ENCODE measurements around the gene CFAP99.

Gene CFAP99

DNA sequence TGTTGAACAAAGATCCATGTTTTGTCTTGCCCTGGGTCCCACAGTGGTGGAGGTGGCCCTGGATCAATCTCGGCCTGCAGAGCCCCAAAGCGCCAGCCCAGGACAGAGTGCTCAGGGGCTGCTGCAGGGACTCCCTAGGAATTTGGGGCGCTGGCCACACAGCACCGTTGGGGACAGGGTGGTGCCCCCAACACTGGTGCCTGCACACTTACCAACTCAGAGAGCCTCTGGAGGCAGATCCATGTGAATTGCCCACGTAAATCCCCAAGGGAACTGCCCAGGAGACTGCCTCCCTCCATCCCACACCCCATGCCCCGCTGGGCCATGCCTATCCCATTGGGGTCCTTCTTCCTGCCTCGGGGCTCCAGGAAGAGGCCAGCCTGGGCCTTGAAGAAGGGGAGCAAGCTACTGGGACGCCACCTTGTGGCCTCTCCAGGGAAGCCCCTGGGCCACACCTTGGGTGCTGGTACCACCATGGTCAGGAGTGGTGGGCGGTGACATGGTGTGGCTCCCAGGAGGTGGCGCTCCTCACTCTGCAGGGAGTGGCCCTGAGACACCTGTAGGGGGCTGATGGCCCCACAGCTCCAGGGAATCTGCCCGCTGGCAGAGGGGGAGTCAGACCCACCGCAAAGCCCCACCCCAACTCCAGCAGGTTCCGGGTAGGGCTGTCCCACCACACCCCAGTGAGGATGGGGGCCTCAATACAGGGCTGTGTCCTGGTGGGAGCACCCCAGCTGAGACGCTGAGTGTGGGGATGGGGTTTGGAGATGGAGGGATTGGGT is 22.8 kb downstream of the CFAP99 start:
- Histone ChIP-seq H3K4me1 (ENCODE audit: control insufficient read depth, insufficient read depth, low read length) (no peaks in the 10 kb centered on the region), H3K27ac (ENCODE audit: low read depth, low read length) (no peak overlapping the region), H3K36me3 (ENCODE audit: control insufficient read depth, insufficient read depth, low read length) (no peaks in the 10 kb centered on the region), H3K27me3 (ENCODE audit: control insufficient read depth, insufficient read depth, low read length) (no peaks in the 10 kb centered on the region), H3K4me3 (ENCODE audit: low read length) (no peak overlapping the region), H3K9ac (ENCODE audit: low read length) (no peak overlapping the region)

DNA sequence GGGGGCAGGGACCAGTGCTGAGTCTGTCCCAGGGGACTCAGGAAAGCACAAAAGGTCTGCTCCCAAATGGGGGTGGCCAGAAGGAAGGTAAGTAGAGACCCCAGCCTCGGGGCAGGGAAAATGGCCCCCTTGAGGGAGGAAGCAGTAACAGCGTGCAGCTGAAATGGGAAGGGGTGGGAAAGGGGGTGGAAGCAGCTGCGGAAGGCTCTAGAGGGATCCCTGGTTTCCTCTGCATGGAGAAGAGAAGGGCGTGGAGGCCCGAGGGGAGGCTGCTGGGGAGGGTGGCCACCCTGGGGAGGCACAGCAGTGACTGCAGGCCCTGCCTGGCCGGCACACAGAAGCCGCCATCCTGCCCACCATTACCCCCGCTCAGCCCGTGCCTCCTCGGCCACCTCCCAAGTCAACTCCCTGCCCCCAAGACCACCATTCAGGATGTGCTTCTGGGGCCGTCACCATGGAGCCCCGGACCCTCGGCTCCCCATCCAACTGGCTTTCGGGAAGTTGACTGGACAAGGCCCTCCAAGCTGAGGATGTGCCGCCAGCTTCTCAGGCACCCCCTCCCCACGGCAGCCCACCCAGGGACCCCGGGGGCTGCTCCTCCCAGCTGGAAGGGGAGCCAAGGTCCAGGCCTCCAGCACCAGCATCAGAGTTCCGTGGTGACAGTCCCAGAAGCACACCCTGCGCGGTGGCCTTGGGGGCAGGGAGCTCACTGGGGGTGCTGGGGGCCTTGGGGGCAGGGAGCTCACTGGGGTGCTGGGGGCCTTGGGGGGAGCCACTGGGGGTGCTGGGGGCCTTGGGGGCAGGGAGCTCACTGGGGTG is 23.6 kb downstream of the CFAP99 start:
- H3K4me1 ChIP-seq (ENCODE audit: control insufficient read depth, insufficient read depth, low read length): no peaks in the 10 kb centered on the region
- no peak overlapping the region for H3K9ac ChIP-seq (ENCODE audit: low read length)
- H3K36me3 ChIP-seq (ENCODE audit: control insufficient read depth, insufficient read depth, low read length): no peaks in the 10 kb centered on the region
- no peak overlapping the region for H3K4me3 ChIP-seq (ENCODE audit: low read length)
- no peaks in the 10 kb centered on the region for H3K27me3 ChIP-seq (ENCODE audit: control insufficient read depth, insufficient read depth, low read length)
- H3K27ac ChIP-seq (ENCODE audit: low read depth, low read length): no peak overlapping the region

DNA sequence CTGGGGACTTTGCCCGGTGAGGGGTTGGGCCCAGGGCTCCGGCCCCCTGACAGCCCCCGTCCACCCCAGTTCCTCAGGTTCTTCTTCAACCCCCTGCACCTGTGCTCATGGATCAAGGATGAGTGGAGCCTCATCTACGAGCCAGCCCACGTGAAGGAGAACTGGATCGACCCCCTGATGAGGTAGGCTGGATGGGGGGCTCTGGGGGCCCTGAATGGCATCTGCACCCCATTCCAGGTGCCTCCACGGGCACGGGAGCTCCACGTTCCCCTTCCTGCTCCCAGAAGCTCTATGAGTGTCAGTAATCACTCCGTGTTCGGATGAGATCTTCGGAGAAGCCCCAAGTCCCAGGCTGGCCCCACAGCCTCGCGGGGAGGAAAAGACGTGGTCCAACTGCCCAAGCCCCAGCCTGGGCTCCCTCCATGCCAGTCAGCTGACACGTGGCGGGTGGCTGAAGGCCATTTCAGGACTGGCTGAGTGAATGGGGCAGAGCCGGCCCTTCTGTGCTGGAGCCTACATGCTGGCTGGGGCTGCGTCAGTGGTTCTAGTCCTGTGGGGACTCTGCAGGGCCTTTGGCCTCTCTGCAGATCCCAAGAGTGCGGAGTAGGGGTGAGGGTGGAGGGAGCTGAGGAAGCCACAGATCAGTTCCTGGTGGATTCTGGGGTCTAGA is 24.4 kb downstream of the CFAP99 start:
- Histone ChIP-seq H3K27ac (ENCODE audit: low read depth, low read length) (no peak overlapping the region), H3K4me1 (ENCODE audit: control insufficient read depth, insufficient read depth, low read length) (no peaks in the 10 kb centered on the region), H3K9ac (ENCODE audit: low read length) (no peak overlapping the region), H3K36me3 (ENCODE audit: control insufficient read depth, insufficient read depth, low read length) (no peaks in the 10 kb centered on the region), H3K4me3 (ENCODE audit: low read length) (no peak overlapping the region), H3K27me3 (ENCODE audit: control insufficient read depth, insufficient read depth, low read length) (no peaks in the 10 kb centered on the region)

DNA sequence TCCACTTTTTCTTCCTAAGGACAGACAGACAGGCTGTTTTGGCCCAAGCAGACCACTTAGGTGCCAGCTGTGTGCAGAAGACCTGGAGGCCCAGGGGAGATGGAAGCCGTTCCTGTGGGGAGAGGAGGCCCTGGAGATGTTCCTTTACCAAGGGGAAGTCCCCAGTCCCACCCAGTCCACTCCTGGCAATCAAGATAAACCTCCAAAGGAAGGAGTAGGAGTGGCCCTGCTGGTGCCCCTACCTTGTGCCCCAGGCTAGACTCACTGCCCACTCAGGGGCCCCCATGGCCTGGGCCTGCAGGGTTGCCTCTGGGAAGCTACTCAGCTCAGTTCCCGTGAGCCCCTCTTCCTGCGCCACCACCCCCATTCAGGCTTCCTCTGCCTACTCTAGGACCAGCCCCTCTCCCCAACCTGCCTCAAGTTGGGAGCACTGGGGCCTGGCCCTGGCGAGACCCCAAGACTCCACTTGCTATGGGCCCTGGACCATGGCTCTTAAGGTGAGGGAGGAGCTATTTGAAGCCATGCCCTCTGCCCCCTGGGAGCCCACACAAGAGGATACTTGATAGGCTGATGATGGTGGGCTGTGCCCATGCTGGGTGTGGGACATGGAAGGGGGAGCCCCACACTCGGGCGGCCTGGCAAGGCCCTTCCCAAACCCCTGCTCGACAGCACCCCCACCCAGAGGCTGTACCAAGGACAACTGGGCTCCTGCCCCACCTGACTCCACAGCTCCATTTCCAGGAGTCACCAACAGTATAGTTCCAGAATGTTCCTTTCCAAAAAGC is 25.4 kb downstream of the CFAP99 start:
- H3K36me3 ChIP-seq (ENCODE audit: control insufficient read depth, insufficient read depth, low read length): no peaks in the 10 kb centered on the region
- no peak overlapping the region for H3K4me3 ChIP-seq (ENCODE audit: low read length)
- H3K9ac ChIP-seq (ENCODE audit: low read length): no peak overlapping the region
- no peaks in the 10 kb centered on the region for H3K4me1 ChIP-seq (ENCODE audit: control insufficient read depth, insufficient read depth, low read length)
- H3K27me3 ChIP-seq (ENCODE audit: control insufficient read depth, insufficient read depth, low read length): no peaks in the 10 kb centered on the region
- no peak overlapping the region for H3K27ac ChIP-seq (ENCODE audit: low read depth, low read length)

DNA sequence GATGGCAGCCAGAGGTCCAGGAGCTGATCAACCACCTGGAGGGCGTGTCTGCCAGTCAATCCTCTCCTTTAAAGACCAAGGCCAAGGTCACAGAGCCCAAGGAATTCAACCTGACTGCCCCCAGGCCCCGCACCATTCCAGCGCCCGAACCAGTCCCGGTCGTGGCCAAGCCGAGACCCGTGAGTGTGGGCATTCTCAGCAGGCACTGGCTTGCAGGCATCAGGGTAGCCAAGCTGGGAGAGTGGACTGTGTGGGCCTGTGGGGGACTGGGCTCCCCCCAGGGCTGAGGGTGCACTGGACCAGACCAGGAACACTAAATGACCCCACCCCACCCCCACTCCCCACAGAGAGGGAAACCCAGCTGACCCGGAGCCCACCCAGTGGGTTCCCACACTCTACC is 26.4 kb downstream of the CFAP99 start:
- Histone ChIP-seq H3K4me3 (ENCODE audit: low read length) (no peak overlapping the region), H3K27me3 (ENCODE audit: control insufficient read depth, insufficient read depth, low read length) (no peaks in the 10 kb centered on the region), H3K36me3 (ENCODE audit: control insufficient read depth, insufficient read depth, low read length) (no peaks in the 10 kb centered on the region), H3K9ac (ENCODE audit: low read length) (no peak overlapping the region), H3K27ac (ENCODE audit: low read depth, low read length) (no peak overlapping the region), H3K4me1 (ENCODE audit: control insufficient read depth, insufficient read depth, low read length) (no peaks in the 10 kb centered on the region)

GRCh38 chr4:2445571-2445970 is 26.8 kb downstream of the CFAP99 start:
- Histone ChIP-seq H3K4me3 (ENCODE audit: low read length) (no peak overlapping the region), H3K27me3 (ENCODE audit: control insufficient read depth, insufficient read depth, low read length) (no peaks in the 10 kb centered on the region), H3K27ac (ENCODE audit: low read depth, low read length) (no peak overlapping the region), H3K9ac (ENCODE audit: low read length) (no peak overlapping the region), H3K36me3 (ENCODE audit: control insufficient read depth, insufficient read depth, low read length) (no peaks in the 10 kb centered on the region), H3K4me1 (ENCODE audit: control insufficient read depth, insufficient read depth, low read length) (no peaks in the 10 kb centered on the region)

- Histone ChIP-seq H3K4me1 (ENCODE audit: control insufficient read depth, insufficient read depth, low read length) (no peaks in the 10 kb centered on the region), H3K27me3 (ENCODE audit: control insufficient read depth, insufficient read depth, low read length) (no peaks in the 10 kb centered on the region), H3K27ac (ENCODE audit: low read depth, low read length) (no peak overlapping the region), H3K4me3 (ENCODE audit: low read length) (no peak overlapping the region), H3K9ac (ENCODE audit: low read length) (no peak overlapping the region), H3K36me3 (ENCODE audit: control insufficient read depth, insufficient read depth, low read length) (no peaks in the 10 kb centered on the region)
Measured at GRCh38 chr4:2446656-2447564, 28.2 kb downstream of the CFAP99 start.

DNA sequence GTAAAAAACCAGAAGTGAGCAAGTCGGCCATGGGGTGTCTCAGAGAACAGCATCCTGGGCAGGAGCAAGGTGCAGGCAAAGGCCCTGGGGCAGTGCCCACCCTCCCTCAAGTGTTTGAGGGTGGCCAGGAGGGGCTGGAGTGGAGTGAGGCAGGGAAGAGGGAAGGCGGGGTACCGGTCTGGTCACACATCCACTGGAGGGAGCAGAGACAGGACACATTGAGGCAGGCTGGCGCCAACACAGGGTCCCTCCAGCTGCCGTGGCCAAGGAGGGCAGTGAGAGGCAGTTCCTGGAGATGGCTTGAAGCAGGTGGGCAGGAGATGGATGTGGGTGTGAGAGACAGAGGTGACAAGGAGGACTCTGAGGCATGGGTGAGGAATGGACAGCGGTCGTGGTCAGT is 29.8 kb downstream of the CFAP99 start:
- H3K9ac ChIP-seq (ENCODE audit: low read length): no peak overlapping the region

GRCh38 chr4:2449051-2449450 is 30.3 kb downstream of the CFAP99 start:
- no peaks in the 10 kb centered on the region for H3K36me3 ChIP-seq (ENCODE audit: control insufficient read depth, insufficient read depth, low read length)
- H3K27ac ChIP-seq (ENCODE audit: low read depth, low read length): no peak overlapping the region
- no peaks in the 10 kb centered on the region for H3K27me3 ChIP-seq (ENCODE audit: control insufficient read depth, insufficient read depth, low read length)
- H3K4me1 ChIP-seq (ENCODE audit: control insufficient read depth, insufficient read depth, low read length): no peaks in the 10 kb centered on the region
- no peak overlapping the region for H3K9ac ChIP-seq (ENCODE audit: low read length)
- H3K4me3 ChIP-seq (ENCODE audit: low read length): no peak overlapping the region

More for the DNA sequence above, 29.8 kb downstream of the CFAP99 start:
- Histone ChIP-seq H3K27ac (ENCODE audit: low read depth, low read length) (no peak overlapping the region), H3K4me3 (ENCODE audit: low read length) (no peak overlapping the region), H3K27me3 (ENCODE audit: control insufficient read depth, insufficient read depth, low read length) (no peaks in the 10 kb centered on the region), H3K4me1 (ENCODE audit: control insufficient read depth, insufficient read depth, low read length) (no peaks in the 10 kb centered on the region), H3K36me3 (ENCODE audit: control insufficient read depth, insufficient read depth, low read length) (no peaks in the 10 kb centered on the region)

DNA sequence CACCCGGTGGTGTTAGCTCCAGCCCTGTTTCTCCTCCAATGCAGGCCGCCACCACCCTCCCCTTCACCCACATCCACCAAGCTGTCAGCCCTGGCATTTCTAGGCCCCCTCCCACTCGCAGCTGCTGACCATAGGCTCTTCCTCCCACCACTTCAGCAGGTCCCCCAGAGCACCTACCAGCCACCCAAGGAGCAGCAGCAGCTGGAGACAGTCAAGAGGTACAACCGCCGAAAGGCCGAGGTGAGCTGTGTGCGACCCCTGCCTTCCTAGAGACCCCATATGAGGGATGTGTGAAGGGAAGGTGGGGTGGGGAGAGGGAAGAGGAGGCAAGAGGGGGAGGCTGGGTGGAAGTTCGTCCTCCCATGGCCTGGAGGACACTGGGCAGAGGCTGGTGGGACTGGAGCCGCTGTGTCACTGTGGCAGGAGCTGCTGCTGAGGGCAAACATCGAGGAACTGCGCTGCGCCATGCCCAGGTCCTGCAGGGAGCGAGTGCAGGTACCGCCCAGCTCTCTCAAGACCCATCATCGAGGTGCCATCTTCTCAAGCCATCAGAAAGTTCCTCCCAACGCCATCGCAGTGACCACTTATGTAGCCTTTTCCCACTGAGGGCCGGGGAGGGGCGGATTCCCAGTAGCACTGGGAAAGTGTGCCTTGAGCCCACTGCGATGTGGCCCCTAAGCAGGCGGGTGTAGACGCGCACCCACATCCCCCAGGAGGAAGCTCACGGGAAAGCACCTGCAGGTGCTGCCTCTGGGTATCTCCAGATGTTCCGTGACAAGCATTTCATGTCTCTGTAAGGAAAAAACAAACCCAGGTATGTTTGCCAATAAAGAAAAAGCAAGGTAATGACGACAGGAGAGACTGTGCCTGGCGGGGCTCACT is 31.0 kb downstream of the CFAP99 start:
- Histone ChIP-seq H3K4me1 (ENCODE audit: control insufficient read depth, insufficient read depth, low read length) (no peaks in the 10 kb centered on the region), H3K9ac (ENCODE audit: low read length) (no peak overlapping the region), H3K36me3 (ENCODE audit: control insufficient read depth, insufficient read depth, low read length) (no peaks in the 10 kb centered on the region), H3K27ac (ENCODE audit: low read depth, low read length) (no peak overlapping the region), H3K27me3 (ENCODE audit: control insufficient read depth, insufficient read depth, low read length) (no peaks in the 10 kb centered on the region), H3K4me3 (ENCODE audit: low read length) (no peak overlapping the region)

Data from rectal smooth muscle tissue (tissue), 1 donor.